SU-DHL-6 (cell line): Measurements from ENCODE around the gene NOL9.

ENCODE experiments used
- H2AFZ ChIP-seq: fragments of 200-600 bp; sonication (generic); 2 replicates; pipeline ENCODE4 v1.6.1; 2014; ENCODE audit warnings: low read depth, mild to moderate bottlenecking, moderate library complexity, mixed read lengths, antibody characterized with exemption, low read length; ENCODE audit not compliant: severe bottlenecking
- H3F3A ChIP-seq: fragments of 200-600 bp; shearing (Covaris generic); 2 replicates; pipeline ENCODE4 v1.6.0; 2016; ENCODE audit warnings: antibody characterized with exemption, mild to moderate bottlenecking; ENCODE audit not compliant: insufficient read depth
- H3K27ac ChIP-seq: fragments of 200-600 bp; sonication (generic); 2 replicates; pipeline ENCODE4 v1.5.1; 2016; ENCODE audit warnings: low read depth, mild to moderate bottlenecking, low read length, moderate library complexity, mixed read lengths
- H3K27me3 ChIP-seq: fragments of 200-600 bp; sonication (generic), shearing (Covaris generic); 2 replicates; pipeline ENCODE4 v1.6.0; 2014; ENCODE audit warnings: mild to moderate bottlenecking, low read length
- H3K36me3 ChIP-seq: fragments of 200-600 bp; sonication (generic); 2 replicates; pipeline ENCODE4 v1.6.1; 2014; ENCODE audit warnings: mild to moderate bottlenecking, low read length, mixed read lengths
- H3K4me2 ChIP-seq: fragments of 300-600, 200-600 bp; shearing (Covaris generic), sonication (generic); 2 replicates; pipeline ENCODE4 v1.6.0; 2014; ENCODE audit warnings: low read length, low read depth, mild to moderate bottlenecking; ENCODE audit not compliant: poor library complexity, severe bottlenecking
- H3K4me3 ChIP-seq: fragments of 200-600 bp; sonication (generic); 2 replicates; pipeline ENCODE4 v1.5.1; 2014; ENCODE audit warnings: antibody characterized with exemption, low read length, mild to moderate bottlenecking, mixed read lengths; ENCODE audit not compliant: insufficient read depth, poor library complexity, severe bottlenecking
- H3K79me2 ChIP-seq: fragments of 200-600 bp; sonication (generic); 2 replicates; pipeline ENCODE4 v1.6.1; 2014; ENCODE audit warnings: mild to moderate bottlenecking, low read length, moderate library complexity; ENCODE audit not compliant: insufficient read depth
- H3K9ac ChIP-seq: fragments of 200-600 bp; sonication (generic); 2 replicates; pipeline ENCODE4 v1.7.0; 2014; ENCODE audit warnings: mild to moderate bottlenecking, low read length
- H3K9me2 ChIP-seq: fragments of 200-600 bp; sonication (generic); replicated peaks from 2 replicates; pipeline ENCODE4 v1.6.1; 2014; ENCODE audit warnings: low read length; ENCODE audit not compliant: insufficient read depth
- H3K9me3 ChIP-seq: fragments of 200-600 bp; sonication (generic); 2 replicates; pipeline ENCODE4 v1.6.1; 2014; ENCODE audit warnings: low read length, mixed read lengths; ENCODE audit not compliant: insufficient read depth
- H4K20me1 ChIP-seq: fragments of 200-600 bp; sonication (generic); 2 replicates; pipeline ENCODE4 v1.6.1; 2014; ENCODE audit warnings: low read depth, mild to moderate bottlenecking, antibody characterized with exemption, low read length, moderate library complexity, mixed read lengths
- EZH2phosphoT487 ChIP-seq: fragments of 200-600 bp; sonication (generic), shearing (Covaris generic); conservative IDR thresholded peaks from 2 replicates; pipeline ENCODE4 v1.6.1; 2018; ENCODE audit warnings: mild to moderate bottlenecking, antibody characterized with exemption, low read length, moderate library complexity, mixed read lengths
- TF ChIP-seq, protein P1 (sequence below): fragments of 200-600 bp; sonication (generic); IDR thresholded peaks from one replicate; pipeline ENCODE4 v1.5.1; 2017; ENCODE audit warnings: antibody characterized with exemption, mild to moderate bottlenecking, low read length, moderate library complexity; ENCODE audit not compliant: insufficient read depth, poor library complexity, severe bottlenecking

The NOL9 gene

DNA sequence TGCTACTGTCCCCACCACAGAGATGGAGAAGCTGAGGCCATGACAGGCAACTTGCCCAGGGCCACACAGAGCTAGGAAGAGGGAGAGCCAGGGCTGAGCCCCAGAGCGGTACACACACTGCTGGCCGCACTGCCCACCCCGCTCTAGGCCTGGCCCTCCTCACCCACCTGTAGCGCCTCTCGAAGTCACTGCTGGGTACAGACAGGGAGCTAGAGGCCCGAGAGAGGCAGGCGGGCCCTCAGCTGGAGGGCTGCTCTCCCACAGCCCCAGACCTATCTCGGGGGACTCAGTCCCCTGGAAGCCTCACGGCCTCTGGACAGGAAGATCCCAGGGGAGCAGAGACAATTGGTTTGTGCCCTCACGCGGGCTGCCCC is 45.5 kb downstream of the NOL9 start:
- Histone ChIP-seq H2AFZ (no peak overlapping the region), H3K9me3 (no peaks in the 10 kb centered on the region), H3K4me3 (no peak overlapping the region), H3K27ac (no peak overlapping the region), H3F3A (no peaks in the 10 kb centered on the region), H4K20me1 (no peaks in the 10 kb centered on the region), H3K36me3 (no peaks in the 10 kb centered on the region), H3K9me2 (no peaks in the 10 kb centered on the region), H3K4me2 (no peak overlapping the region), H3K79me2 (no peaks in the 10 kb centered on the region), H3K27me3 (no peaks in the 10 kb centered on the region), H3K9ac (no peak overlapping the region)
- no peak for TF ChIP-seq EZH2phosphoT487
- TF ChIP-seq, protein P1, sequence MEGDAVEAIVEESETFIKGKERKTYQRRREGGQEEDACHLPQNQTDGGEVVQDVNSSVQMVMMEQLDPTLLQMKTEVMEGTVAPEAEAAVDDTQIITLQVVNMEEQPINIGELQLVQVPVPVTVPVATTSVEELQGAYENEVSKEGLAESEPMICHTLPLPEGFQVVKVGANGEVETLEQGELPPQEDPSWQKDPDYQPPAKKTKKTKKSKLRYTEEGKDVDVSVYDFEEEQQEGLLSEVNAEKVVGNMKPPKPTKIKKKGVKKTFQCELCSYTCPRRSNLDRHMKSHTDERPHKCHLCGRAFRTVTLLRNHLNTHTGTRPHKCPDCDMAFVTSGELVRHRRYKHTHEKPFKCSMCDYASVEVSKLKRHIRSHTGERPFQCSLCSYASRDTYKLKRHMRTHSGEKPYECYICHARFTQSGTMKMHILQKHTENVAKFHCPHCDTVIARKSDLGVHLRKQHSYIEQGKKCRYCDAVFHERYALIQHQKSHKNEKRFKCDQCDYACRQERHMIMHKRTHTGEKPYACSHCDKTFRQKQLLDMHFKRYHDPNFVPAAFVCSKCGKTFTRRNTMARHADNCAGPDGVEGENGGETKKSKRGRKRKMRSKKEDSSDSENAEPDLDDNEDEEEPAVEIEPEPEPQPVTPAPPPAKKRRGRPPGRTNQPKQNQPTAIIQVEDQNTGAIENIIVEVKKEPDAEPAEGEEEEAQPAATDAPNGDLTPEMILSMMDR, result no peak

DNA sequence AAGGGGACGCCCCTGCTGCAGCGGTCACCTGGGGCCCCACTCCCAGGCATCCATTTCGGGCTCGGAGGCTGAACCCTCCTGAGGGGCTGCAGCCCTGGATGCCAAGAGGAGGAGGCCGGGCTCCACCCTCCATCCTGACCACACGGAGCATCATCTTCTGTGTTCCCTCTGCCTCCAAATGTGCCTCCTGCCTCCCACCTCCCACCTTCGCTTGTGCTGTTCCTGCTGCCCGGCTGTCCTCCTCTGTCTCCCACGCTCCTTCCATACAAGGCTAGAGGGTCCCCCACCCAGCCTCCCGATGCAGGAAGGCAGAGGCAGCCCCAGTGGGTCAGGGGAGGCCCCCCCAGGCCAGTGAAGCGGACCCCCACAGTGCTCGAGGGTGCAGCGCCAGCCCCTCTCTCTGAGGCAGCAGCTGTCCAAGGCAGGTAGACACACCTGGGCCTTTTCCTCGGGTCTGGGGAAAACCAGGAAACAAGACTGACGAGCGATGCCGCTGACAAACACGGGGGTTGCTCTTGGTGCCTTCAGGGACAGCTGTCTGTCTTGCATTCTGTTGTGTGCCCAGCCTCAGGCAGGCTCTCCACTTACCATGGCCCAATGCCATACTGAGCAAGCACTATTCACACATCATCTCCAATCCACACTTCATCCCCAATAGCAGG is 46.0 kb downstream of the NOL9 start:
- no peak for TF ChIP-seq EZH2phosphoT487
- TF ChIP-seq, protein P1, result no peak
- Histone ChIP-seq H4K20me1 (no peaks in the 10 kb centered on the region), H3K36me3 (no peaks in the 10 kb centered on the region), H3K79me2 (no peaks in the 10 kb centered on the region), H3K9ac (no peak overlapping the region), H3F3A (no peaks in the 10 kb centered on the region), H3K27ac (no peak overlapping the region), H3K4me3 (no peak overlapping the region), H3K9me2 (no peaks in the 10 kb centered on the region), H3K9me3 (no peaks in the 10 kb centered on the region), H3K27me3 (no peaks in the 10 kb centered on the region), H3K4me2 (no peak overlapping the region), H2AFZ (no peak overlapping the region)

DNA sequence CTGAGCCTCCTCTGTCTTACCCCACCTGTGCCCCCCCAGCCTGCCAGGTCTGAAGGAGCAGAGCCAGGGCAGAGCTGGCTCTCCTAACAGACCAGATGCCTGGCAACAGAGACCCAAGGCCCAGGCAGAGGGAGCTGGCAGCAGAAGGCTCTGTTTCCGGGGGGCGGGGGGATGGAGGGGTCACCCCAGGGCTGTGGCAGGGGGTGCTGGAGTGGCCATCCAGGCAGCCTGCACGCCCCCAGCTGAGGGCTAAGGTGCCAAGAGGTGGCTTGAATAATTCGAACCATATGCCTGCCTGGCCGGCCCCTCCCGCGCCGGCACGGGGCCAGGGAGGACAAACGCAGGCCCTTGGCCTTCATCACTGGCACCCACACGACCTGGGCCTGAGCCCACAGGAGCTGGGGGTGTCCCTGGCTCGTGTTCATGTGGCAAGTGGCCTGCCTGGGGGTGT is 46.8 kb downstream of the NOL9 start:
- no peaks in the 10 kb centered on the region for H3K9me3 ChIP-seq
- H3K79me2 ChIP-seq, result no peaks in the 10 kb centered on the region
- H3F3A ChIP-seq, result no peaks in the 10 kb centered on the region
- H3K9me2 ChIP-seq, result no peaks in the 10 kb centered on the region
- no peaks in the 10 kb centered on the region for H3K36me3 ChIP-seq
- H3K27me3 ChIP-seq, result no peaks in the 10 kb centered on the region
- H4K20me1 ChIP-seq, result no peaks in the 10 kb centered on the region
- TF ChIP-seq EZH2phosphoT487, result no peak
- TF ChIP-seq, protein P1, result no peak
- no peak overlapping the region for H3K27ac ChIP-seq
- H3K4me2 ChIP-seq, result no peak overlapping the region
- H2AFZ ChIP-seq, result no peak overlapping the region
- no peak overlapping the region for H3K4me3 ChIP-seq
- H3K9ac ChIP-seq, result no peak overlapping the region
